AG04450 (cell line): ENCODE measurements around the gene ZKSCAN1. TPM values are rescaled to one million over a fixed set of nuclear protein-coding genes. Genes with fewer than 3 reads are reported as not detected.
A peak's percentile ranks its signal among the peaks of the same experiment; 100 is the strongest.
"Not testable (repeated sequence)": the region's sequence is repeated elsewhere in the genome, so short reads cannot be mapped to it uniquely, and the experiment has no call there.

Source experiments
- CTCF ChIA-PET: fragments of 300-600, 350-600 bp; formaldehyde crosslinking; extraction: SDS; loops from one replicate; lab custom pipeline; 2022; ENCODE audit warnings: antibody characterized with exemption, inconsistent platforms; lab: Charles Lee
- POLR2A ChIA-PET: fragments of 350-600 bp; formaldehyde crosslinking; extraction: SDS; loops from one replicate; lab custom pipeline; 2021; ENCODE audit warnings: antibody characterized with exemption, inconsistent platforms; lab: Yijun Ruan, JAX
- DNase-seq: peaks from one replicate; pipeline ENCODE4 v3.0.0-alpha.2; 2011; ENCODE audit warnings: low read depth, low spot score
- H3K27ac ChIP-seq: one replicate; pipeline ENCODE4 v1.5.1; 2012; ENCODE audit warnings: low read depth, low read length, control low read depth
- H3K27me3 ChIP-seq: one replicate; pipeline ENCODE4 v1.6.0; 2012; ENCODE audit warnings: low read length; ENCODE audit not compliant: control insufficient read depth, insufficient read depth
- H3K4me3 ChIP-seq: 2 replicates; pipeline ENCODE4 v1.5.1; 2011; ENCODE audit warnings: mild to moderate bottlenecking, low read depth, low read length, control low read depth
- H3K9me3 ChIP-seq: 2 replicates; pipeline ENCODE4 v1.5.1; 2012; ENCODE audit warnings: low read length; ENCODE audit not compliant: control insufficient read depth, insufficient read depth
- CTCF ChIP-seq: IDR thresholded peaks from 2 replicates; pipeline ENCODE4 v1.5.1; 2011; ENCODE audit warnings: low read depth, low read length, control low read depth, inconsistent platforms
- polyA plus RNA-seq: library from polyadenylated mRNA; depleted of rRNA; stranded (reverse); fragments of >200 nt; gene quantifications from 2 replicates; pipeline ENCODE4 v1.2.3, GENCODE V29; 2011

Gene ZKSCAN1
- polyA plus RNA-seq, 1 experiment = 42.7 TPM

- CTCF ChIA-PET = no interaction called here
- H3K27ac ChIP-seq = no peak overlapping the region
- POLR2A ChIA-PET = no interaction called here
- no peak overlapping the region for H3K4me3 ChIP-seq
- no peak for DNase-seq
- TF ChIP-seq CTCF = no peak
- H3K9me3 ChIP-seq = no peaks in the 10 kb centered on the region
- H3K27me3 ChIP-seq = peaks cover 11% of the 10 kb centered on the region
Measured at GRCh38 chr7:99984593-99984992, 30.8 kb upstream of the ZKSCAN1 start.

DNA sequence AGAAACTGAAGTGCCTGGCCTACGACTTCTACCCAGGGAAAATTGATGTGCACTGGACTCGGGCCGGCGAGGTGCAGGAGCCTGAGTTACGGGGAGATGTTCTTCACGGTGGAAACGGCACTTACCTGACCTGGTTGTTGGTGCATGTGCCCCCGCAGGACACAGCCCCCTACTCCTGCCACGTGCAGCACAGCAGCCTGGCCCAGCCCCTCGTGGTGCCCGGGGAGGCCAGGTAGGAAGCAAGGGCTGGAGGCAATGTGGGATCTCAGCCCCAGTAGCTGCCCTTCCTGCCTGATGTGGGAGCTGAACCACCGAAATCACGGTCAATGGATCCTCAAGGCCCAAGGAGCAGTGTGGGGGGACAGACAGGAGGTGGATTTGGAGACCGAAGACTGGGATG lies 28.1 kb upstream of the ZKSCAN1 start:
- peaks cover 11% of the 10 kb centered on the region for H3K27me3 ChIP-seq
- H3K27ac ChIP-seq, DNase-seq, H3K4me3 ChIP-seq, POLR2A ChIA-PET, H3K9me3 ChIP-seq: not testable (repeated sequence)
- CTCF ChIA-PET = interaction anchor here (1.0 to 5.4 kb wide), 2 partner anchors 9 to 73 kb away, joined by 3 to 41 read pairs; no protein-coding TSS in a partner anchor

DNA sequence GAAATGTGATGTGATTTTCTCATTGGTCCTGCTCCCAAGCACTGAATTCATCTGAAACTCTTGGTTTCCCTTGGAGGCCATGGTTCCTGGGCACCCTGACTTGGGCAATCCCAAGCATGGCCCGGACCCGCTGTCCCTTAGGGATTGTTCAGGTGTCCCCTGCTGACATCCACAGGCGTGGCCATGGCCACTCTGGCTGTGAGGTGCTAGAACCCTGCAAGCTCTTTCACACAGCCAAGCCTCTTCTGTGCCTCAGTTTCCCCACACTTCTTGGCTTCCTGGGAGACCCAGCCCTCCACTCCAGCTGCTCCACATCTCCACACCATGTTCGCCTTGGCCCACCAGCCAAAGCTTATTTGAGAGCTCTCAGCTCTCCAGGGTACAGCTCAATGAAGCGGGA lies 27.6 kb upstream of the ZKSCAN1 start:
- CTCF ChIA-PET = interaction anchor here (0.8 to 5.4 kb wide), 3 partner anchors 9 to 73 kb away, joined by 3 to 41 read pairs (median 6); no protein-coding TSS in a partner anchor
- POLR2A ChIA-PET = no interaction called here

DNA sequence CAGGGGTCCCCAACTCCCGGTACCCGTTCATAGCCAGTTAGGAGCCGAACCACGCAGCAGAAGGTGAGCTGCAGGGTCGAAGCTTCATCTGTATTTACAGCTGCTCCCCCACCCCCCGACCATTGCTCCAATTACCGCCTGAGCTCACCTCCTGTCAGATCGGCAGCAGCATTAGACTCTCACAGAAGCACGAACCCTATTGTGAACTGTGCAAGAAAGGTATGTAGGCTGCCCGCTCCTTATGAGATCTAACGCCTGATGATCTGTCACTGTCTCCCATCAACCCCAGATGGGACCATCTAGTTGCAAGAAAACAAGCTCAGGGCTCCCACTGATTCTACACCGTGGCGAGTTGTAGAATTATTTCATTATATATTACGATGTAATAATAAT lies 24.9 kb upstream of the ZKSCAN1 start:
- H3K27ac ChIP-seq = no peak overlapping the region
- ChIA-PET POLR2A (no interaction called here), CTCF (interaction anchor here (0.6 to 9.0 kb wide), 23 partner anchors 11 to 100 kb away, joined by 3 to 174 read pairs (median 5); partner anchors contain the start of genes ZKSCAN1 and ZSCAN21)
- DNase-seq = no peak
- H3K4me3 ChIP-seq = peak overlapping the region; percentile 38
- H3K9me3 ChIP-seq = no peaks in the 10 kb centered on the region
- no peak for TF ChIP-seq CTCF
- peaks cover 11% of the 10 kb centered on the region for H3K27me3 ChIP-seq

More for the DNA sequence above, 27.6 kb upstream of the ZKSCAN1 start:
- no peak overlapping the region for H3K4me3 ChIP-seq
- no peak overlapping the region for H3K27ac ChIP-seq
- no peak for DNase-seq
- no peaks in the 10 kb centered on the region for H3K9me3 ChIP-seq
- H3K27me3 ChIP-seq = peaks cover 11% of the 10 kb centered on the region
- TF ChIP-seq CTCF = no peak

GRCh38 chr7:99991543-99991942 lies 23.9 kb upstream of the ZKSCAN1 start:
- DNase-seq, H3K9me3 ChIP-seq, POLR2A ChIA-PET, H3K4me3 ChIP-seq, H3K27me3 ChIP-seq, H3K27ac ChIP-seq: not testable (repeated sequence)
- CTCF ChIA-PET = interaction anchor here (0.6 to 9.0 kb wide), 11 partner anchors 10 to 526 kb away, joined by 3 to 174 read pairs (median 9); partner anchors contain the start of genes ZKSCAN1 and ZSCAN21

- ChIA-PET CTCF (interaction anchor here (0.6 to 9.0 kb wide), 6 partner anchors 9 to 109 kb away, joined by 3 to 174 read pairs (median 8); partner anchors contain the start of genes ZKSCAN1 and ZSCAN21), POLR2A (interaction anchor here (0.7 kb wide), 1 partner anchor 98 kb away, joined by 3 read pairs; no protein-coding TSS in a partner anchor)
- H3K9me3 ChIP-seq = no peaks in the 10 kb centered on the region; the same call in 1 of the 2 replicates
- TF ChIP-seq CTCF = no peak
- no peak overlapping the region for H3K4me3 ChIP-seq
- H3K27ac ChIP-seq = no peak overlapping the region
- no peak for DNase-seq
- H3K27me3 ChIP-seq = peaks cover 5% of the 10 kb centered on the region
Measured at GRCh38 chr7:99992330-99993038, 22.9 kb upstream of the ZKSCAN1 start.
